C4-2B (cell line): ENCODE measurements around the gene IFRD1.
A peak's percentile ranks its signal among the peaks of the same experiment; 100 is the strongest.

Experiments
- H3K27ac ChIP-seq: fragments of 450-650 bp; 2 replicates; pipeline ENCODE4 v1.5.1; 2017
- ZFX ChIP-seq: fragments of 450-650 bp; IDR thresholded peaks from 2 replicates; pipeline ENCODE4 v1.6.1; 2017
- TF ChIP-seq, protein P1 (sequence below): fragments of 450-650 bp; conservative IDR thresholded peaks from 2 replicates; pipeline ENCODE4 v1.5.1; 2017; ENCODE audit warnings: mild to moderate bottlenecking

The IFRD1 gene

DNA sequence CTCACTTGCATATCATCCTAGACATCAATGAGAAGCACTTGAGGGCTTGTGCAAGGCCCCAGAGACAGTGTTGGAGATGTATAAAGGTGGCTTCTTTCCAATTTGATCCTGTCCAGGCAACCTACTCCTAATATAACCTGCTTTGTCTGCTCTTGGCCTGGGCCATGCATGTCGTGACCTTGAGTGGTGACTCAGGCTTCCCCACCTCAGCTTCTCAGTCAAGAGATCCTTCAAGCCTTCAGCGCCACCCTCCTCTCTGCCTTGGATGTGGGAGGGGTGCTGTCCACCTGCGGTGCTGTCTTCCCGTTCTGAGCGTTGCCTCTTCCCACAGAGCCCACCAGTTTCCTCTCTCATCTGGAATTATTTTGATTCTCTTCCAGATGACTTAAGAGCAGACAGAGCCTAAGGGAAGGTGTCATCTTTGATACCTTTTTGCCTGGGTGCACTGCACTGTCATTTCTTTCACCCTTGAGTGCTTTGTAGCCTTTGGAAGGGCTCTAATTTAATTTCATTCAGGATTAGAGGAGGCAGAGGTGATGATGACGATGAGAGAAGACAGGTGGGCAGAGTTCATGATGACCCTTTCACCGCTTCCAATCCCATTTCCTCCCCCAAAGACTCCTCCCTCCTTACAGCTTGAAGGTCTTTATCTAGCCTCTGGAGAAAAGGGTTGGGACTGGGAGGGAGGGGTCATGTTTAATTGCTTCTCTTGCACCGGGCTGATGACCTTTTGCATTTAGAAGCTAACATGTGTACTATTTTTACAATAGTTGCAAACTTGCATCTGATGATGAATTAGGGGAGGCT is 37.4 kb downstream of the IFRD1 start:
- H3K27ac ChIP-seq, result no peak overlapping the region
- no peak for TF ChIP-seq ZFX

DNA sequence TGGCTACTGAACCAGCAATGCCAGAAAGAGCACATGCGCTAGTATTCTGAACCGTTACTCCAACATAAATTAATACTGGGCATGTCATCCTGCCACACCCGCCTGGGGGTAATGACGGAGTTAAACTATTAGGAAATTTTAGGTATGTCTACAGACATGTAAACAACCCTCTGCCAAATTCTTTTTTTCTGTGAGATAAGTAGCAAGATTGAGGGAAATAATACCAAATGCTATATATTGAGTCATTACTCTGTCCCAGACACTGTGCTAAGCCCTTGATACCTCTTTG is 37.9 kb downstream of the IFRD1 start:
- no peak overlapping the region for H3K27ac ChIP-seq
- TF ChIP-seq ZFX, result no peak
- TF ChIP-seq, protein P1, sequence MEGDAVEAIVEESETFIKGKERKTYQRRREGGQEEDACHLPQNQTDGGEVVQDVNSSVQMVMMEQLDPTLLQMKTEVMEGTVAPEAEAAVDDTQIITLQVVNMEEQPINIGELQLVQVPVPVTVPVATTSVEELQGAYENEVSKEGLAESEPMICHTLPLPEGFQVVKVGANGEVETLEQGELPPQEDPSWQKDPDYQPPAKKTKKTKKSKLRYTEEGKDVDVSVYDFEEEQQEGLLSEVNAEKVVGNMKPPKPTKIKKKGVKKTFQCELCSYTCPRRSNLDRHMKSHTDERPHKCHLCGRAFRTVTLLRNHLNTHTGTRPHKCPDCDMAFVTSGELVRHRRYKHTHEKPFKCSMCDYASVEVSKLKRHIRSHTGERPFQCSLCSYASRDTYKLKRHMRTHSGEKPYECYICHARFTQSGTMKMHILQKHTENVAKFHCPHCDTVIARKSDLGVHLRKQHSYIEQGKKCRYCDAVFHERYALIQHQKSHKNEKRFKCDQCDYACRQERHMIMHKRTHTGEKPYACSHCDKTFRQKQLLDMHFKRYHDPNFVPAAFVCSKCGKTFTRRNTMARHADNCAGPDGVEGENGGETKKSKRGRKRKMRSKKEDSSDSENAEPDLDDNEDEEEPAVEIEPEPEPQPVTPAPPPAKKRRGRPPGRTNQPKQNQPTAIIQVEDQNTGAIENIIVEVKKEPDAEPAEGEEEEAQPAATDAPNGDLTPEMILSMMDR, result no peak

DNA sequence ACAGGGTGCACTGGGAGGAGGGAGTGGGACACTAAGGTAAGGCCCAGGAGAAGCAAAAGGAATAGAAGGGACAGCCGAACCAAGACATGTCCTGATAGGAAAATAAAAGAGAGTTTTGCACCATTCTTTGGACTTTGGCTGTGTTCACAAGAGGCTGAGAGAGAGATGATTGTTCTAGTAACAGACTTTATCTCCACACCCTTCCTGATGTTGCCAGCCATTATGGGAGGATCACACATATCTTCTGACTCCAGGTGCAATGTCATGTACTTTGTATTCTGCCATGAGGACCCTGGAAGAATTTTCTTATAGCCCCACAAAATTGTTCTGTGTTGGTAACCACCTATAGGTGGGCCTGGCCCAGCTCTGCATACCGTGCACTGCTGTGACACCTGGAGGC is 41.9 kb downstream of the IFRD1 start:
- no peak for TF ChIP-seq ZFX

DNA sequence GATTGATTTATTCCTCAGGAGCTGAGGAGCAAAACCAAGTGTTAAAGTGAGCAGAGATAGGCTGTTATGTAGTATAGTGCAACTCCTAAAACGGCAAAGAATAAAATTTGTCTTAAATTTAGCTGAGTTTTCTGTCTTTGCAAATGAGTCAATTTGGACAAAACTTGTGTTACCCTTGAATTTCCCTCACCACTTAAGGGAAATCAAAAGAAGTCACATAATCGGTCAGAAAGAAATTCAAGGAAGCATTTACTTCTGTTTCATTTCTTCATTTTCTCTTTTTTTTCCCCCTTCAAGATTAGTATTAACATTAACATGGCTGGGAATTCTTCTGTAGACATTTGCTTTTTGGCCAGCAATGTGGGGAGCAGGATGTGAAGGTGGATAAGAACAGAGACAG is 44.4 kb downstream of the IFRD1 start:
- H3K27ac ChIP-seq, result no peak overlapping the region
- TF ChIP-seq, protein P1, result no peak

More for the DNA sequence above, 41.9 kb downstream of the IFRD1 start:
- H3K27ac ChIP-seq, result no peak overlapping the region

DNA sequence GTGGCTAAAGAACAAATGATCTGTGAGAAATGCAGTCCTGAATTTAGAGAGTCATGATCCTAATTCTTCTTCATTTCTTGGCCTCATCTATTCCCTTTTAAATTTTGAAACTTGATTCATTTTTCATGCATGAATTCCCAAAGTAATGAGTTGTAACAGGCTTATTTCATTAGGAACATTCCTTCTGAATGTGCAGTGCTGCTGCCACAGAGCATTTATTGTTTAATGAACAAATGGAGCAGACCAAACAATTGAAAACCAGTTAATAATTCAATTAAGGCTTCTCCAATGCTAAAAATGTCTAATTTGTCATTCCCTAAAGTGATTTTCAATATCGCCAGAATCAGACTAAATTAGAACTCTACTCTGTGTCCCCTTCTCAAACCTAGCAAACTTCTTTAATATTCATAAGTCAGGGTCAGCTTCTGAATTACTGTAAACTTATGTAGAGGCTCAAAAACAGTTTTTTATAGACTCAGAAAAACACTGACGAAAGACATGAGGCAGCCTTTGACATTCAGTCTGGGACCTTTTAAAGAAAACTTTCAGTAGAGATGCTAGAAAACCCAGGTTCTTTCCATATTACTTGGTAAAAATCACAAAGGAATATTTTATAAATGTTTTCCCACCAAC is 45.0 kb downstream of the IFRD1 start:
- H3K27ac ChIP-seq, result no peak overlapping the region
- no peak for TF ChIP-seq ZFX
- TF ChIP-seq, protein P1, result no peak

DNA sequence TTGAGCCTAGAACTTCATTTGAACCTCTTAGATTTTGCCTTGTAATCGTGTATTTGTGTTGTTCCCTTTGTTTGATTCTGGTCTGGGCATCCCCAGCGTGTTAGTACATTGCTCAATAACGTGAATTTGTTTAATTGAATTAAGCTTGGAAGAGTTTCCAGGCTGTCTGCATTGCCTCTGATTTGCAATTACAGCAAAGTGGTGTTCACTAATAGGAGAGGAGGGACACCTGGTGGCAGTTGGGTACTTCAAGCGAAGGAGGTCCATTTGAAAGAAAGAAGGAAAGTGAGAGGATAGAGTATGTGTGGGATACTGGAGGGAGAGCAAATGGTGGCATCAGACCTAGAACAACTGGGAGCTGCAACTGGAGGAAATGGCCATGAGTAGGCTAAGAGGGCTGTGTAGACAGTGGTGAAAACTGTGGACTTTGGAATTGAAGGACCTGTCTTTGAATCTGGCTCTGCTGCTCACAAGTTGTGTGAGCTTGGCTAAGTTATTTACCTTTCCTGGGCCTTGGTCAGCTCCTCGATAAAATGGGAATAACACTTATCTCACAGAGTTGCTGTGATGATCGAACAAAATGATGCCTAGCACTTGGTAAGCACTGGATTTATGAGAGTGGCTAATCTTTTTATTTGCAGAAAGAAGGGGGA is 45.7 kb downstream of the IFRD1 start:
- no peak overlapping the region for H3K27ac ChIP-seq
- no peak for TF ChIP-seq ZFX
- TF ChIP-seq, protein P1, result peak; percentile 89

DNA sequence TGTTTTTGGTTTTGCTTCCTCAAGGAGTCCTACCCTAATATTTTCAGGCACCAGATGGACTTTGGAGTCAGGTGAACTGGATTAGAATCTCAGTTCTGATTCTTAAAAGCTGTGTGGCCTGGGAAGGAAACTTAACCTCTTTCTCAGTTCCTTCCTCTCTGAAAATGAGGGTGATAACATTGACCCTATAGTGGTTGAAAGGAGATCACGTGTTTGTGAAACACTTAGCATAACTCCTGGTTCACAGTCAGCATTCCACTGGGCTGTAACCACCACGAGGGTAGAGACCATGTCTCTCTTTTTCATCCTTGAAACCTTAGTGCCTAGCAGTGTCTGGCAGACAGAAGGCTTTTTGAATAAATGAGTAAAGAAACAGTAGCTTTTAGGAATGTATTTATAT is 47.2 kb downstream of the IFRD1 start:
- H3K27ac ChIP-seq, result no peak overlapping the region
- TF ChIP-seq, protein P1, result no peak
- no peak for TF ChIP-seq ZFX

DNA sequence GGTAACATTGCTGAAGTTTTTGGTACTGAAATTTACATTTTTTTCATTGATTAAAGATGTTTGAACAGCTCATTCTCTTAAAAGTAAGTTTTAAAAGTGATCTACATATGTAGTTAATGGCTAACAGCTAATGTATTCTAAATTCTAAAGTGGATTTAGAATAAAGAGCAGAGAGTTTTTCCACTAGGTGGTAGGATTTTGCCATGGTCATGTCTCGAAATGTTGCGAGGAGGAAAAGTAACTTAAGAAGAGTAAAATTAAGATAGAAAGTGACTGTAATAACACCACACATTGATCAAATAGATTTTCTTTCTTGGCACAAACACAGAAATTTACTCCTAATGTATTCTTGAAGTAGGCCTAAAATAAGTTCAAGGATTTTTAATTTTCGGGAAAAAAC is 50.4 kb downstream of the IFRD1 start:
- TF ChIP-seq, protein P1, result peak; percentile 45
- no peak for TF ChIP-seq ZFX
- H3K27ac ChIP-seq, result no peak overlapping the region
